GM19328 (cell line): ENCODE results near the gene CD36.

Experiments
- ATAC-seq: cut with Tn5 transposase; IDR thresholded peaks from one replicate; pipeline ENCODE4 v1.9.1; 2021; ENCODE audit warnings: mild to moderate bottlenecking, moderate library complexity; ENCODE audit not compliant: unreplicated experiment

Gene CD36

DNA sequence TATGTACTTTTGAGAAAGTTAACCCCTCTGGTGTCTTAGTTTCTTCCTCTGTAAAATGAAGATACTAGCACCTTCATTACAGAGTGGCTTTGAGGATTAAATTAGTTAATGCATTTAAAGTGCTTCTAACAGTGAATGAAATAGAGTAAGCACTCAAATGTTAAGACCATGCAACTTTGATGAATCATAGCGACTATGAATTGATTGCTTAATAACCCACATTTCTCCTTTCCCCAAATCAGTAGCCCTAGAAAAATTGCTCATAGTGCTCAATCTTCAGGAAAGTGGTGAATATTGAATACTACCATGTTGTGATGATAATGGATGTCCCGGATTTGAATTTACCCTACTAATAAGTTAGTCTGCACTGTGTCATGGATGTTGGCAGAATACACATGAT lies 48.1 kb downstream of the CD36 start:
- no peak for ATAC-seq

- peak; percentile 59 for ATAC-seq
Measured at GRCh38 chr7:80699045-80699638, 60.7 kb downstream of the CD36 start.

DNA sequence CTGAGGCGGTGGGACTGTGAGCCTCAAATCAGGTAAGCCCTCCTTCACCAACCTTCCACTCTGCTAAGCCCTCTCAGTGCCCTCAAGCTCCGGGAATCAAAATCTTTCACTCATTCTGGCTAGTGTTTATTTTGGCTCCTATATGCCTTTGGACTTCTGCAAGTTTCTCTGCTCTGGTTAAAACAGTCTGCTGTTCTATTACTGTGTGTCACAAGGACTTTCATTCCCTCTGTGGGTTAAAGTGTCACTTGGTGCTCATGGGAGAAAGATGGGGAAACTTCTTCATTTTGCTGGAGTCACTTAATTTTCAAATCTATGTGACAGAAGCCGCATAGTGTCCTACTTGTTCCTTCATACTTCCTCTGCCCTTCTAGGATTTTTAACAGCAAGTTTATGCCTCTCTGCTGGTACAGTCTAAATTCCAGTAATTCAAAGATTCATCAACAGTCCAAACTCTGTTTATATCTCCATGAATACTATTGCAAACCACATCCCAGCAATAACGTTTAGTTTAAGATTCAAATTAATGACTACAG lies 61.3 kb downstream of the CD36 start:
- ATAC-seq, result no peak

- ATAC-seq, result no peak
Measured at GRCh38 chr7:80703272-80703671, 64.8 kb downstream of the CD36 start.

DNA sequence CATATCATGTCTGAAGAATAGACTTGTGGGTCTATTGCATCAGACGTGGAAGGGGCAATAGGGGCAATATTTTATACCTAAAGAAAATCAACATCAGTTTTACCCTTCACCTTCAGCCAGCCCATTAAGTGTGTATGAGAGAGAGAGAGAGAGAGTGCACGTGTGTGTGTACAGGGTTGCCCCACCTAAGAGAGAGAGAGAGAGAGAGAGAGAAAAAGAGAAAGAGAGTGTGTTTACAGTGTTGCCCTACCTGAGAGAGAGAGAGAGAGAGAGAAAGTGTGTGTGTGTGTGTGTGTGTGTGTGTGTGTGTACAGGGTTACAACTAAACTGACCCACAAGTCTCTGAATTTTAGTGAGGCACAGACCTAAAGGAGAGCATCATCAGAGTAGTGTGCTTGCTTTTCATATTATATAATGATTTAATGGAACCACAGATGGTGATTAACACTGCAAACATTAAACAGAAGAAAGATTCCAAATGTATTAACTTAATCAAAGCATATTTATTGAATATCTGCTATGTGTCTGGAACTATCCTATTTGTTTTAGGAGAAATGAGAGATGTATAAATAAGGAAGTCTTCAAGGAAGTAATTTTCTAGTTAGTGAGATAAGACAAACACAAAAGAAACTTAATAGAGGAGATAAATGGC lies 66.8 kb downstream of the CD36 start:
- no peak for ATAC-seq

- no peak for ATAC-seq
Measured at GRCh38 chr7:80707318-80707717, 68.9 kb downstream of the CD36 start.

DNA sequence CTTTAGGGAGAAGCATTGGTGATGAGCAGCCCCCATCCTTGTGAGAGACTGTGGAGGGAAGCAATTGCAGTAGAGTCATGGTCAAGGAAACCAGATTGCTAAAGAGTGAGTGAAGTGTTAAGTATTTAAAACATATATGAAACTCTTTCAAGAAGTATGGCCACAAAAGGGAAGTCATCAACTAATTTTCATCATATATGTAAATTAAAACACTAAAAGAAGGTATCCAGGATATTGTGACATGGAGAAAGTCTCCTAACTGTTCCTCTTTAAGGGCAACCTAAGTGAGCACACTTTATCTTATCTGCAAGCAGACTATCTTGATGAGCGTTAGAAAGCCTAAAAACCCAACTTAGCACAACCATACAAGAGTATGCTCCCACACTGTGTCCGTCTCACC lies 69.7 kb downstream of the CD36 start:
- ATAC-seq, result no peak

DNA sequence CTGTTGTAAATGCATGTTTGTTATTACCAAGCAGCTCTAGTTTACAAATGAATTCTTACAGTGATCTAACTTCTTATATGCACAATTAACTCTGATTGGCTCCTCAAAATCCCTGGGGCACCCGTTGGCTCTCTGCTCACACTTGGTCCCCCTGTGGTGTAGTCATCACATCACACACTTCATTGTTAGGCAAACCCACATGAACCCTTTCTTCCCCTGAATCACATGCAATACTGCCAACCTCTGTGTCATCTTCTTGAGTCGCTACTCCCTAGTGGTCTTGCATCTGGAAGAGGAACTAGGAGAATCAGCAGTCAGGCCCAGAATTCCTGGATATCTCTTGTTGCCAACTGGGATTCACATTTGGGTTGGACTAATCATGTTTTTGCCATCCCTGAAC lies 73.1 kb downstream of the CD36 start:
- no peak for ATAC-seq

GRCh38 chr7:80719261-80719660 lies 80.8 kb downstream of the CD36 start:
- ATAC-seq, result no peak

- no peak for ATAC-seq
Measured at GRCh38 chr7:80720146-80720545, 81.7 kb downstream of the CD36 start.

DNA sequence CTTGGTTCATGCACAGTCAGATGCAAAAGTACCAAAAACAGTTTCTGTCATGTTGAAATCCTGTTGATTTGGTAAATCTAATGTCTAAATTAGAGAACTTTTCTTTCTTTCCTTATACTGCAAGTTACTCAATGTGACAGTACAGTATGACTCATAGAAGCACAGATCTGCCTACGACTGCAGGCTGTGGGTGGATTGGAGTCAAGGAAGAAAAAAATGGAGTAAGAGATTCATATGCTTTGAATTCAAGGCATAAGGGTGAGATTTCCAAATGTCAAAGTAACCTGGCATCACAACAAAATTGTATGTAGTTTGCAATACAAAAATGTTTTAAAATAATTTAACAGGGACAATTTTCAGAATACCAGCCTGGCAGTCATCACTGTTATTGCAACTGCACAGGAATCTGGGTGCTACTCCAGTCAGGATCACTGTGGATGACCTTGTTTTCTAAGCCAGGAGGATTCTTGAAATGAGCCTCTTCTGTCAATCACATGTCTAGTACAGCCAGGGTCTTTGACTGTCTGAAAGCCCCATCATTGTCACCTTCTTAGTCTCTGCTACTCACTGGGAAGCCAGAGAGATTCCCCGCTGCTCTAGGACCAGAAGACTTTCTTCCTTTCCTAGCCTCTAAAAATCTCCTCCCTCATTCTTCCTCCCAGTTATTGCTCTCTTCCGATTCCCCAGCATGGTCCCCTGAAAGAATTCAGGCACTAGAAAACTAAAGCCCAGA lies 83.6 kb downstream of the CD36 start:
- ATAC-seq, result no peak

DNA sequence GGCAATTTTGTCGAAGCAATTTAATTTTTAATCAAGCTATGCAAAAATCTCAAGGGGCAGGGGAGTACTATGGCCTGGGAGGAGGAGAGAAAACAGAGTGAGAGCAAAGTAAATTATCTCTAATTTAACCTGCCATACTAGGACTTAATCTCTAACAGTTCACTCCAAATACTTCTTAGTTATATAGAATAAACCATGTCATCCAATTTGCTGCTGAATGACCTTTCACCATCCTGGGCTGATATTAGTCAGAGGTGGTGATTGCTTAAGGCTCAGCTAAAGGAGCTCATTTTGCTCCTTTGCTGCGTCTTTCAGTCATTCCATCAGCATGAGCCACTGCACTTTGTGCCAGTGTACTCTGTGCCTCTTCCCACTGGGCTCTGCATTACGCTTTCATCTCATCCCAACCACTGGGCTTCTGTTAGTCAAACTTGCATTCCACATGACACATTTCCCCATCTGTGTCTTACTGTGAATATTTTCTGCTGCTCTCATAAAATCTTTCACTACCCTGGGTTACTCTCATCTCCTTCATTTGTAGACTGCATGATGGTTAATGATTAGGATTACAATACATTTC lies 84.3 kb downstream of the CD36 start:
- ATAC-seq, result no peak

GRCh38 chr7:80724249-80724871 lies 85.9 kb downstream of the CD36 start:
- no peak for ATAC-seq

DNA sequence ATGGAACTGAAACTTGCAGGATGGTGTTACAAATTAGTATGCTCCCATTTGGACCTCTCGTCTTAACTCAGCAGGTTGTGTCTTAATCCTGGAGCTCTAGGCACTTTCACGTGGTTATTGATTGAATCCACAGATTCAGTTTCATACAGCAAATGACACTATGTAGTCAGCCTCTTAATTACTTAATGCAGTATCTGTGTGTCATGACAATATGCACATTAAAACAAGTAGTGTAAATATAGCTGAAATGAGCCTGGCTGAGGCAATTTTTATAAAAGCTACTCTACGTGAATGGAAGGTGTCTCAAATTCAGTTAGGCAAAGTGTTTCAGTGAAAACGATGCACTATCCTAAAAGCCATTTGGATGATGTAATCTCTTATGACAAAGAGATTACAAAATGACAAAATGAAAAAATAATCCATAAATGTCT lies 86.8 kb downstream of the CD36 start:
- ATAC-seq, result no peak
